H9 (cell line): Measurements from ENCODE around the gene DNAJC30. TPM values are rescaled to one million over a fixed set of nuclear protein-coding genes. Genes with fewer than 3 reads are reported as not detected.
A peak's percentile ranks its signal among the peaks of the same experiment; 100 is the strongest.

Experiments
- DNase-seq: peaks from one replicate; pipeline ENCODE4 v3.0.0-alpha.2; 2017
- H2AFZ ChIP-seq: one replicate; pipeline ENCODE4 v1.6.1; 2013; ENCODE audit warnings: mild to moderate bottlenecking, low read length, control low read depth, moderate library complexity
- H2AK5ac ChIP-seq: 2 replicates; pipeline ENCODE4 v1.6.1; 2013; ENCODE audit warnings: low read length, control low read depth, mixed read lengths; ENCODE audit not compliant: insufficient read length
- H2BK120ac ChIP-seq: one replicate; pipeline ENCODE4 v1.6.1; 2013; ENCODE audit warnings: low read depth, mild to moderate bottlenecking, low read length, control low read depth, inconsistent platforms; ENCODE audit not compliant: poor library complexity, severe bottlenecking
- H2BK12ac ChIP-seq: 2 replicates; pipeline ENCODE4 v1.6.1; 2013; ENCODE audit warnings: low read length, control low read depth, mixed read lengths, low read depth; ENCODE audit not compliant: insufficient read length
- H2BK15ac ChIP-seq: 2 replicates; pipeline ENCODE4 v1.6.1; 2013; ENCODE audit warnings: low read depth, low read length, control low read depth
- H2BK20ac ChIP-seq: one replicate; pipeline ENCODE4 v1.6.1; 2013; ENCODE audit warnings: low read depth, mild to moderate bottlenecking, low read length, control low read depth, inconsistent platforms; ENCODE audit not compliant: poor library complexity, severe bottlenecking
- H2BK5ac ChIP-seq: 2 replicates; pipeline ENCODE4 v1.6.1; 2013; ENCODE audit warnings: low read length, control low read depth, mixed read lengths; ENCODE audit not compliant: insufficient read length
- H3K14ac ChIP-seq: 2 replicates; pipeline ENCODE4 v1.6.1; 2013; ENCODE audit warnings: low read length, control low read depth; ENCODE audit not compliant: insufficient read depth
- H3K18ac ChIP-seq: 2 replicates; pipeline ENCODE4 v1.6.1; 2013; ENCODE audit warnings: low read depth, mild to moderate bottlenecking, mixed read lengths, low read length, control low read depth; ENCODE audit not compliant: insufficient read length
- H3K23ac ChIP-seq: 2 replicates; pipeline ENCODE4 v1.6.1; 2013; ENCODE audit warnings: low read length, control low read depth, mixed read lengths, low read depth; ENCODE audit not compliant: insufficient read length
- H3K23me2 ChIP-seq: 2 replicates; pipeline ENCODE4 v1.6.1; 2013; ENCODE audit warnings: low read depth, mild to moderate bottlenecking, mixed read lengths, low read length, control low read depth; ENCODE audit not compliant: insufficient read length, poor library complexity, severe bottlenecking
- H3K27ac ChIP-seq: 2 replicates; pipeline ENCODE4 v1.5.1; 2013; ENCODE audit warnings: low read length, control low read depth, mixed read lengths, low read depth; ENCODE audit not compliant: insufficient read length
- H3K27me3 ChIP-seq: 2 replicates; pipeline ENCODE4 v1.6.1; 2013; ENCODE audit warnings: low read length, control low read depth, inconsistent platforms; ENCODE audit not compliant: insufficient read depth
- H3K4ac ChIP-seq: 2 replicates; pipeline ENCODE4 v1.6.1; 2013; ENCODE audit warnings: low read depth, mild to moderate bottlenecking, control low read depth, inconsistent platforms, low read length, moderate library complexity
- H3K4me1 ChIP-seq: 2 replicates; pipeline ENCODE4 v1.6.1; 2013; ENCODE audit warnings: low read length, control low read depth, inconsistent platforms; ENCODE audit not compliant: insufficient read depth
- H3K4me2 ChIP-seq: 2 replicates; pipeline ENCODE4 v1.6.1; 2013; ENCODE audit warnings: low read length, control low read depth, mixed read lengths; ENCODE audit not compliant: insufficient read length, insufficient read depth
- H3K56ac ChIP-seq: 2 replicates; pipeline ENCODE4 v1.6.1; 2013; ENCODE audit warnings: low read depth, mild to moderate bottlenecking, mixed read lengths, low read length, control low read depth; ENCODE audit not compliant: insufficient read length
- H3K79me1 ChIP-seq: 2 replicates; pipeline ENCODE4 v1.6.1; 2013; ENCODE audit warnings: low read depth, mild to moderate bottlenecking, moderate library complexity, low read length, control low read depth, inconsistent platforms; ENCODE audit not compliant: insufficient read depth, poor library complexity, severe bottlenecking
- H3K79me2 ChIP-seq: 2 replicates; pipeline ENCODE4 v1.6.1; 2013; ENCODE audit warnings: low read length, control low read depth, inconsistent platforms; ENCODE audit not compliant: insufficient read depth
- H3K9ac ChIP-seq: 2 replicates; pipeline ENCODE4 v1.6.1; 2013; ENCODE audit warnings: low read length, control low read depth, mixed read lengths; ENCODE audit not compliant: insufficient read length; ENCODE audit errors: extremely low read depth
- H3K9me3 ChIP-seq: one replicate; pipeline ENCODE4 v1.6.1; 2013; ENCODE audit warnings: low read depth, low read length, inconsistent platforms; ENCODE audit not compliant: control insufficient read depth
- H3T11ph ChIP-seq: one replicate; pipeline ENCODE4 v1.6.1; 2013; ENCODE audit warnings: mild to moderate bottlenecking, low read length, control low read depth, inconsistent platforms
- H4K20me1 ChIP-seq: one replicate; pipeline ENCODE4 v1.6.1; 2013; ENCODE audit not compliant: control insufficient read depth, insufficient read length, insufficient read depth
- H4K5ac ChIP-seq: 2 replicates; pipeline ENCODE4 v1.6.1; 2013; ENCODE audit warnings: low read depth, mild to moderate bottlenecking, mixed read lengths, low read length, control low read depth; ENCODE audit not compliant: insufficient read length
- H4K8ac ChIP-seq: replicated peaks from 2 replicates; pipeline ENCODE4 v1.6.1; 2013; ENCODE audit warnings: low read length, control low read depth, mixed read lengths, low read depth; ENCODE audit not compliant: insufficient read length
- H4K91ac ChIP-seq: 2 replicates; pipeline ENCODE4 v1.6.1; 2013; ENCODE audit warnings: low read depth, mild to moderate bottlenecking, moderate library complexity, mixed read lengths, low read length, control low read depth; ENCODE audit not compliant: insufficient read length
- H3K27ac Mint-ChIP-seq, 3 experiments: 2 replicates in 2 of 3; 3 replicates in 1 of 3; pipeline ENCODE4 v1.8.0; 2020 to 2021; ENCODE audit warnings: mixed read lengths in 3 of 3, mild to moderate bottlenecking in 1 of 3, moderate library complexity in 1 of 3
- H3K27me3 Mint-ChIP-seq: 2 replicates; pipeline ENCODE4 v1.8.0; 2021; ENCODE audit warnings: low read depth, mild to moderate bottlenecking, moderate library complexity, mixed read lengths
- H3K36me3 Mint-ChIP-seq, 3 experiments: 2 replicates in 2 of 3; 3 replicates in 1 of 3; pipeline ENCODE4 v1.8.0; 2020 to 2021; ENCODE audit warnings: low read depth in 3 of 3, mixed read lengths in 3 of 3; ENCODE audit not compliant: insufficient read depth in 1 of 3
- H3K4me1 Mint-ChIP-seq, 2 experiments: 2 replicates each; pipeline ENCODE4 v1.8.0; 2020; ENCODE audit warnings: mixed read lengths in 2 of 2
- H3K4me3 Mint-ChIP-seq, 2 experiments: 2 replicates in 1 of 2; 3 replicates in 1 of 2; pipeline ENCODE4 v1.8.0; 2020 to 2021; ENCODE audit warnings: mild to moderate bottlenecking in 2 of 2, mixed read lengths in 2 of 2, moderate library complexity in 1 of 2
- H3K9me3 Mint-ChIP-seq, 2 experiments: 2 replicates in 1 of 2; 3 replicates in 1 of 2; pipeline ENCODE4 v1.8.0; 2020; ENCODE audit warnings: mild to moderate bottlenecking in 2 of 2, mixed read lengths in 2 of 2, moderate library complexity in 1 of 2
- WGBS: extraction: QIAGEN DNeasy Blood & Tissue Kit; methylation state at CpG from one replicate; pipeline ENCODE4 v1.1.7; 2013; ENCODE audit warnings: missing lambda C conversion rate, low lambda C conversion rate, mixed read lengths; ENCODE audit not compliant: insufficient read length; ENCODE audit errors: extremely low coverage; 5-methylcytosine and 5-hydroxymethylcytosine counted together
- total RNA-seq: library from RNA; stranded (reverse); gene quantifications from 2 replicates; pipeline ENCODE4 v1.2.1, GENCODE V29; 2021
- TF ChIP-seq, protein P1 (sequence below): fragments of 200-600 bp; sonication (generic); conservative IDR thresholded peaks from 3 replicates; pipeline ENCODE4 v1.8.0; 2021; ENCODE audit warnings: antibody characterized with exemption, mild to moderate bottlenecking

DNAJC30 gene
- total RNA-seq, 1 experiment from 2014 or later: 8.1 TPM

DNA sequence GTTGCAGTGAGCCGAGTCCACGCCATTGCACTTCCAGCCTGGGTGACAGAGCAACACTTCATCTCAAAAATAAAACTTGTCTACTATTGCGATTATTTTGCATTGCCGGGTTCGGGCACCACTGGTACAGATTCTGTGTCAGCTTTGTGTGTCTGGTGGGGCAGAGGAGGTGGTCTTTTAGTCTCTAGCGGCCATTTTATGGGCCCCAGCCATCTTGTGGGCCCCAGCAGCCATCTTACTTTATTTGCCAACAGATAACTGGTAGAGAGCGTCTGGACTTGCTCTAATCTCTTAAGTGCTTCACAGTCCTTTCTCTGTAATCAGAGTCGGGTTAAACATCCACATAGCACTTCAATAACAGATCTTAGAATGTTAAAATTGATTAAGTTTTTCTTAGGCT is 5.0 kb upstream of the DNAJC30 start:
- no peak overlapping the region for H2BK120ac ChIP-seq
- no peak overlapping the region for H2AFZ ChIP-seq
- no peak overlapping the region for H2BK15ac ChIP-seq
- peaks cover 3% of the 10 kb centered on the region for H4K20me1 ChIP-seq
- H3K56ac ChIP-seq: no peak overlapping the region
- H2BK5ac ChIP-seq: no peak overlapping the region
- Mint-ChIP-seq H3K36me3 (peaks cover 40 to 66% (median 56%) of the 10 kb centered on the region in 3 experiments), H3K27ac (peak overlapping the region in 1 of 3 experiments; percentile 40; a peak in 1 of 7 replicates), H3K9me3 (no peaks in the 10 kb centered on the region), H3K4me1 (peaks cover 0 to 2% of the 10 kb centered on the region in 2 experiments; a peak in 1 of 4 replicates), H3K4me3 (no peak overlapping the region), H3K27me3 (no peaks in the 10 kb centered on the region; the same call in 1 of the 2 replicates)
- no peak overlapping the region for H2BK12ac ChIP-seq
- no peak for DNase-seq
- no peak overlapping the region for H3K9ac ChIP-seq
- no peak overlapping the region for H4K91ac ChIP-seq
- no peak overlapping the region for H2BK20ac ChIP-seq
- H3K23me2 ChIP-seq: no peaks in the 10 kb centered on the region
- no peak overlapping the region for H3T11ph ChIP-seq
- H3K9me3 ChIP-seq: no peaks in the 10 kb centered on the region
- no peak overlapping the region for H3K27ac ChIP-seq
- no peak overlapping the region for H4K5ac ChIP-seq
- TF ChIP-seq, protein P1, sequence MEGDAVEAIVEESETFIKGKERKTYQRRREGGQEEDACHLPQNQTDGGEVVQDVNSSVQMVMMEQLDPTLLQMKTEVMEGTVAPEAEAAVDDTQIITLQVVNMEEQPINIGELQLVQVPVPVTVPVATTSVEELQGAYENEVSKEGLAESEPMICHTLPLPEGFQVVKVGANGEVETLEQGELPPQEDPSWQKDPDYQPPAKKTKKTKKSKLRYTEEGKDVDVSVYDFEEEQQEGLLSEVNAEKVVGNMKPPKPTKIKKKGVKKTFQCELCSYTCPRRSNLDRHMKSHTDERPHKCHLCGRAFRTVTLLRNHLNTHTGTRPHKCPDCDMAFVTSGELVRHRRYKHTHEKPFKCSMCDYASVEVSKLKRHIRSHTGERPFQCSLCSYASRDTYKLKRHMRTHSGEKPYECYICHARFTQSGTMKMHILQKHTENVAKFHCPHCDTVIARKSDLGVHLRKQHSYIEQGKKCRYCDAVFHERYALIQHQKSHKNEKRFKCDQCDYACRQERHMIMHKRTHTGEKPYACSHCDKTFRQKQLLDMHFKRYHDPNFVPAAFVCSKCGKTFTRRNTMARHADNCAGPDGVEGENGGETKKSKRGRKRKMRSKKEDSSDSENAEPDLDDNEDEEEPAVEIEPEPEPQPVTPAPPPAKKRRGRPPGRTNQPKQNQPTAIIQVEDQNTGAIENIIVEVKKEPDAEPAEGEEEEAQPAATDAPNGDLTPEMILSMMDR: no peak
- peaks cover 9% of the 10 kb centered on the region for H3K79me1 ChIP-seq
- no peaks in the 10 kb centered on the region for H3K27me3 ChIP-seq
- H3K4me2 ChIP-seq: no peak overlapping the region
- H3K23ac ChIP-seq: no peak overlapping the region
- no CpG with 5 or more reads among the region's 8 CpGs for WGBS
- H3K4ac ChIP-seq: no peak overlapping the region
- H3K4me1 ChIP-seq: no peaks in the 10 kb centered on the region
- H3K79me2 ChIP-seq: peaks cover 13% of the 10 kb centered on the region; the same call in 1 of the 2 replicates
- H3K14ac ChIP-seq: no peak overlapping the region
- no peak overlapping the region for H3K18ac ChIP-seq
- no peak overlapping the region for H4K8ac ChIP-seq
- no peak overlapping the region for H2AK5ac ChIP-seq
